Naive B cell (primary cell): ENCODE data around the gene UNK. TPM values are rescaled to one million over a fixed set of nuclear protein-coding genes. Genes with fewer than 3 reads are reported as not detected.
A peak's percentile ranks its signal among the peaks of the same experiment; 100 is the strongest.

Source experiments
- ATAC-seq, 2 donors: fragments of 150-1000 bp; cut with Tn5 transposase; 2 replicates each; pipeline ENCODE4 v1.10.0; 2021; ENCODE audit warnings: low read depth in 2 of 2, mild to moderate bottlenecking in 2 of 2, moderate library complexity in 2 of 2
- DNase-seq: peaks from one replicate; pipeline ENCODE4 v3.0.0; 2022
- H3K27ac Mint-ChIP-seq, 6 donors: one replicate each; pipeline ENCODE4 v1.8.0; 2020 to 2022; ENCODE audit warnings: mild to moderate bottlenecking in 6 of 6, mixed read lengths in 6 of 6, moderate library complexity in 5 of 6, inconsistent platforms in 2 of 6
- H3K27me3 Mint-ChIP-seq, 3 donors: one replicate each; pipeline ENCODE4 v1.8.0; 2021 to 2022; ENCODE audit warnings: mixed read lengths in 3 of 3, mild to moderate bottlenecking in 1 of 3
- H3K36me3 Mint-ChIP-seq, 2 donors: one replicate each; pipeline ENCODE4 v1.8.0; 2020 to 2022; ENCODE audit warnings: mixed read lengths in 2 of 2, inconsistent platforms in 1 of 2, mild to moderate bottlenecking in 1 of 2
- H3K4me1 Mint-ChIP-seq, 3 donors: one replicate each; pipeline ENCODE4 v1.8.0; 2020 to 2022; ENCODE audit warnings: mixed read lengths in 3 of 3, inconsistent platforms in 1 of 3, mild to moderate bottlenecking in 1 of 3, moderate library complexity in 1 of 3
- H3K4me3 Mint-ChIP-seq, 8 donors: one replicate each; pipeline ENCODE4 v1.8.0; 2020 to 2022; ENCODE audit warnings: mild to moderate bottlenecking in 8 of 8, mixed read lengths in 8 of 8, moderate library complexity in 8 of 8, inconsistent platforms in 2 of 8
- H3K9me3 Mint-ChIP-seq, 7 donors: one replicate each; pipeline ENCODE4 v1.8.0; 2020 to 2022; ENCODE audit warnings: mixed read lengths in 7 of 7, mild to moderate bottlenecking in 5 of 7, inconsistent platforms in 2 of 7, moderate library complexity in 1 of 7
- polyA plus RNA-seq, 6 donors: library from polyadenylated mRNA; unstranded; fragments of 300-500 nt; fragmentation: Illumina TruSeq; gene quantifications; one replicate each; pipeline ENCODE4 v1.2.3, GENCODE V29; 2021; ENCODE audit warnings: low read depth in 6 of 6

Gene UNK
- polyA plus RNA-seq, 6 donors from 2014 or later = 31.1 to 50.1 (median 37.7) TPM

DNA sequence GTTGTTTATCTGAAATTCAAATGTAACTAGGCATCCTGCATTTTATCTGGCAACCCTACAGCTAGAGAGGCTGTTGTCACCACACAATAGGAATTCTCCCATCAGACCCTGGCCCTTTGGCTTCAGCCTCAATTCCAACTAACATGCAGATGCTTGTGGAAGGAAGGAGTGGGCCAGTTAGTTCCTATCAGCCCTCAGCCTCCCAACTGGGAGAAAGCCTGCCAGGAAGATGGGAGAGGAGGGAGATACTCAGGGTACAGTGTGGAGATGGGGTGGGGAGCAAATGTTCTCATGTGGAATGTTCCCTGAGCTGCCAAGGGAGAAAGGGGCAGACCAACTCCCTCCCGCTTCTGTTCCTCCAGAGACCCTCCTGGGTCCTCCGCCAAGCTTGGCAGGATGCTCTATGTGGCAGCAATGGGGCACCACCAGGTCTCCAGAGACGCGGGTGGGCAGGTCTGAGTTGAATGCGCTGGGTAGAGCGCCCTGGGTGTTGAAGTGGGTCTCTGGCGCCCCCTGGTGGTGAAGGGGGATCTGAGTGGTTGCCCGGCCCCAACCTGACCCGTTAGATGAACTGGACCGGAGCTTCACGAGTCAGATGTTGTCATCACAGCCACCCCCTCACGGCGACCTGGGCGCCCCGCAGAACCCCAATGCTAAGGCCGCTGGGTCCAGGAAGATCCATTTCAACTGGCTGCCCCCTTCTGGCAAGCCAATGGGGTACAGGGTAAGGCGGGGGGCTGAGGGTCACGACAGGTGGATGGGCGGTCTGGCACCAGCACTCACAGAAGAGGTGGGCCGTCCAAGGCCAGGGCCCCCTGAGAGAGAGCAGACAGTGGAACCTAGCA lies 34.8 kb upstream of the UNK start:
- Mint-ChIP-seq H3K9me3 (no peaks in the 10 kb centered on the region), H3K27ac (peak overlapping the region in 5 of 6 donors; percentile 8 to 90 (median 52)), H3K36me3 (no peaks in the 10 kb centered on the region), H3K4me3 (peak overlapping the region in 3 of 8 donors; percentile 9 to 44 (median 25)), H3K4me1 (peaks cover 14 to 24% (median 19%) of the 10 kb centered on the region in 3 donors), H3K27me3 (peaks cover 0 to 4% (median 0%) of the 10 kb centered on the region in 3 donors)
- DNase-seq (peak; percentile 87), ATAC-seq (peak; percentile 78 to 80)

DNA sequence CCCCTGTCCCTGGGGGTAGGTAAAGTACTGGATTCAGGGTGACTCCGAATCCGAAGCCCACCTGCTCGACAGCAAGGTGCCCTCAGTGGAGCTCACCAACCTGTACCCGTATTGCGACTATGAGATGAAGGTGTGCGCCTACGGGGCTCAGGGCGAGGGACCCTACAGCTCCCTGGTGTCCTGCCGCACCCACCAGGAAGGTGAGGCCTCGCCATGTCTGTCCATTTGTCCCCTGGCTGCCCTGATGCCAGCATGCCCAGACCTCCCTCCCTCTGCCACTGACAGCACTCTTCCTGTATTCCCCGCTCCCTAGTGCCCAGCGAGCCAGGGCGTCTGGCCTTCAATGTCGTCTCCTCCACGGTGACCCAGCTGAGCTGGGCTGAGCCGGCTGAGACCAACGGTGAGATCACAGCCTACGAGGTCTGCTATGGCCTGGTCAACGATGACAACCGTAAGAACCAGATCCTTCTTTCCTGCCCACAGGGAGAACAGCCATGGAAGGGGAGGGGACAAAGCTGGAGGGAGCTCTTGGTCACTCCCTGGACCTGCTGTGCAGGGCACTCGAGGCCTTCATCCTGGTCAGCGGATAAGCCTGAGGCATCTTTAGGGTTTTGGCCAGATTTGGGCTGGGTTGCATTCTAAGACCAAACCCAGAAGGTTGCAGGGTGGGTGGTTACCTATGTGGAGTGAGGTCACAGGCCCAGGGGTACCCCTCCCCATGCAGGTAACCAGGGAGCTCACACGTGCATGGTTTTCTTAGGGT lies 33.8 kb upstream of the UNK start:
- Mint-ChIP-seq H3K27ac (no peak overlapping the region), H3K9me3 (no peaks in the 10 kb centered on the region), H3K27me3 (peaks cover 0 to 4% (median 0%) of the 10 kb centered on the region in 3 donors), H3K36me3 (no peaks in the 10 kb centered on the region), H3K4me3 (peak overlapping the region in 3 of 8 donors; percentile 13 to 42 (median 26)), H3K4me1 (peaks cover 17 to 28% (median 23%) of the 10 kb centered on the region in 3 donors)
- no peak for DNase-seq
- ATAC-seq = no peak

DNA sequence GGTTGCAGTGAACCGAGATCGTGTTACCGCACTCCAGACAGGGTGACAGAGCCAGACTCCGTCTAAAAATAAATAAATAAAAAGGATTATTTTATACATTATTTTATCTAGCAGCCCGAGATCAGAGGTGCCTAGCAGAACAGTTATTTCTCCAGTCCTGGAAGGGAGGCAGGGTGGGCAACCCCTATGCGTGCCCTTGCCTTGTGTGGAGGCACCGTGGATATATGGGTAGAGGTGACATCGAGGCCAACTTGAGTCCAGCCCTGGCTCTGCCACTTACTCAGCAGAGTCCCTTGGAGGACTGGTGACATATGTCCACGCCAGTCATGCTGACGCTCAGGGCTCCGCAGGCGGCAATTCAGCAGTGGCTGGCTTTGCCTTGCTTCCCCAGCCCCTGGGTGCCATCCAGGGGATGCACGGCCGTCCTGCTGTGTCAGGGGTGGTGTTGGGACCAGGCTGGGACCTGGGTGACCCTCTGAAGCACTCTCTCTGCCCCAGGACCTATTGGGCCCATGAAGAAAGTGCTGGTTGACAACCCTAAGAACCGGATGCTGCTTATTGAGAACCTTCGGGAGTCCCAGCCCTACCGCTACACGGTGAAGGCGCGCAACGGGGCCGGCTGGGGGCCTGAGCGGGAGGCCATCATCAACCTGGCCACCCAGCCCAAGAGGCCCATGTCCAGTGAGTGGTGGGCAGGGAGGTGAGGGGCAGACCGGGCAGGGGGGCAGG lies 32.8 kb upstream of the UNK start:
- Mint-ChIP-seq H3K4me1 (peaks cover 17 to 28% (median 23%) of the 10 kb centered on the region in 3 donors), H3K27ac (no peak overlapping the region), H3K36me3 (no peaks in the 10 kb centered on the region), H3K27me3 (peaks cover 0 to 4% (median 0%) of the 10 kb centered on the region in 3 donors), H3K4me3 (peak overlapping the region in 3 of 8 donors; percentile 47 to 61 (median 56)), H3K9me3 (no peaks in the 10 kb centered on the region)
- ATAC-seq (no peak), DNase-seq (no peak)

DNA sequence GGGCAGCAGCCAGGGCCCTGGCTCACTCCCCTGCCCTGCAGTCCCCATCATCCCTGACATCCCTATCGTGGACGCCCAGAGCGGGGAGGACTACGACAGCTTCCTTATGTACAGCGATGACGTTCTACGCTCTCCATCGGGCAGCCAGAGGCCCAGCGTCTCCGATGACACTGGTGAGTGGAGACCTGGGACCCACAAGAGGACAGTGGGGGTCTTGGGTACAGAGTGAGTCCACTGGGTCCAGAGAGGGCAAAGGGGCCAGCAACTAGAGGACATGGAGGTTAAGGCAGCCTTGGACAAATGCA lies 32.2 kb upstream of the UNK start:
- Mint-ChIP-seq H3K36me3 (no peaks in the 10 kb centered on the region), H3K9me3 (no peaks in the 10 kb centered on the region), H3K4me3 (peak overlapping the region in 4 of 8 donors; percentile 24 to 61 (median 47)), H3K4me1 (peaks cover 17 to 28% (median 23%) of the 10 kb centered on the region in 3 donors), H3K27ac (peak overlapping the region in 1 of 6 donors; percentile 90), H3K27me3 (peaks cover 0 to 4% (median 0%) of the 10 kb centered on the region in 3 donors)
- ATAC-seq (no peak), DNase-seq (no peak)

- Mint-ChIP-seq H3K4me1 (peaks cover 12 to 23% (median 18%) of the 10 kb centered on the region in 3 donors), H3K27ac (no peak overlapping the region), H3K9me3 (no peaks in the 10 kb centered on the region), H3K36me3 (no peaks in the 10 kb centered on the region), H3K4me3 (peak overlapping the region; percentile 51 to 84 (median 68)), H3K27me3 (no peaks in the 10 kb centered on the region)
- DNase-seq (no peak), ATAC-seq (no peak)
Measured at GRCh38 chr17:75752802-75753513, 31.6 kb upstream of the UNK start.

DNA sequence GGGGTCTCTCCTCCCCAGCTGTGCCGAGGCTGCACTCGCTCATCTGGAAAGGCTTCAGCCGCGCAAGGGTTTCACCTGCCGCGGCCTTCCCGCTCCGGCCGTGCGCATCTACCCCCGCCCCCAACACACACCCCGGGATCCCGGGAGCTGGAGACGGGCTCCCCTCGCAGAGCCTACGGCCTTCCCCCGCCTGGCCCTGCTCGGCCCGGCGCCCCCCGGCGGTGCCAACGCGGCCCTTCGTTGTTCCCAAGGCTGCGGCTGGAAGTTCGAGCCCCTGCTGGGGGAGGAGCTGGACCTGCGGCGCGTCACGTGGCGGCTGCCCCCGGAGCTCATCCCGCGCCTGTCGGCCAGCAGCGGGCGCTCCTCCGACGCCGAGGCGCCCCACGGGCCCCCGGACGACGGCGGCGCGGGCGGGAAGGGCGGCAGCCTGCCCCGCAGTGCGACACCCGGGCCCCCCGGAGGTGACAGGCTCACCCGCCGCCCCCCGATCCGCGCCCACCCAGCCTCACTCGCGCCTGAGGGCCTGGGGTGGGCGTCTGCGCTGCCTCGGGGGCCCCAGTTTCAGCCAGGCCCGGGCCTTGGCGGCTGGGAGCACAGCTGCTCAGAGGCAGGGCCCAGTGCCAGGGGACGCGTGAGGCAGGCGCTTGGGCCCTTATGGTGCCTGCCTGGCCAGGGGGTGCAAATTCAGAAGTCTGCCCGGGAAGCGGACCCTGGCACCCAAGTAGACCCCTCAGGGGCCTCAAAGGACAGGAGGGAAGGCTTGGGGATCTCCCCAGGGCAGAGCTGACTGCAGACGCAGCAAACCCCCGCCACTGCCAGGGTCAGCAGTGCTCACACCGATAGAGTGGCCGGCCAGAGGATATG lies 30.9 kb upstream of the UNK start:
- Mint-ChIP-seq H3K4me3 (peak overlapping the region; percentile 51 to 84 (median 68)), H3K27ac (no peak overlapping the region)
- ATAC-seq = peak; percentile 80 to 82

GRCh38 chr17:75754378-75755204 lies 30.0 kb upstream of the UNK start:
- ATAC-seq (no peak), DNase-seq (no peak)
- Mint-ChIP-seq H3K36me3 (no peaks in the 10 kb centered on the region), H3K9me3 (no peaks in the 10 kb centered on the region), H3K4me3 (peak overlapping the region in 7 of 8 donors; percentile 73 to 86 (median 76)), H3K4me1 (peaks cover 11 to 19% (median 14%) of the 10 kb centered on the region in 3 donors), H3K27ac (peak overlapping the region in 3 of 6 donors; percentile 65 to 74 (median 73)), H3K27me3 (no peaks in the 10 kb centered on the region)

More for the DNA sequence above, 30.9 kb upstream of the UNK start:
- DNase-seq = peak; percentile 77
- Mint-ChIP-seq H3K4me1 (peaks cover 12 to 21% (median 16%) of the 10 kb centered on the region in 3 donors), H3K36me3 (no peaks in the 10 kb centered on the region), H3K9me3 (no peaks in the 10 kb centered on the region), H3K27me3 (no peaks in the 10 kb centered on the region)

DNA sequence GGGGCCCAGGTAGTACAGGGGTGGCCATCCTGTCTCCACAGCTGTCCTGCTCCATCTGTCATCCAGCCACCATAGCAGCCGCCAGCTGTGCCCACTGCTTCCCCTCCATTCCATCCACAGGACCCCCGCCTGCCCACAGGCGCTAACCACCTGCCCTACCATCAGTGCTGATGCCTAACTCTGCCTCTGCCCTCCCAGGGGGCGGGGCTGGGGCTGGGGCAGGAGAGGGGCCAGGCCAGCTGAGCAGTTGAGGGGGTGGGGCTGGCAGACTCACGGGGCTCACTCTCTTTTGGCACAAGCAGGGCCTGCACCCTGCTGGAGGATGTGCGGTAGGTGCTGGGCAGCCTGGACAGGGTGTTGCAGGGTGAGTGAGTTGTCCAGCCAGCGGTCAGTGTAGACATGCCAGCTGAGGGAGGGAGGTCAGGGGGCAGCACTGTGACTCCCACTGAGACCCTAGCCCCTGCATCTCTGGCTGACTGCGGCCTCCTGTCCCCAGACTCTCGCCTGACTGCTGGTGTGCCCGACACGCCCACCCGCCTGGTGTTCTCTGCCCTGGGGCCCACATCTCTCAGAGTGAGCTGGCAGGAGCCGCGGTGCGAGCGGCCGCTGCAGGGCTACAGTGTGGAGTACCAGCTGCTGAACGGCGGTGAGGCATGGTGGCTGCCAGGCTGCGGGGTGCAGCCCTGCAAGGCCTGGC lies 29.3 kb upstream of the UNK start:
- H3K36me3 Mint-ChIP-seq = no peaks in the 10 kb centered on the region
- no peaks in the 10 kb centered on the region for H3K27me3 Mint-ChIP-seq
- H3K27ac Mint-ChIP-seq = peak overlapping the region in 1 of 6 donors; percentile 65
- no peaks in the 10 kb centered on the region for H3K9me3 Mint-ChIP-seq
- ATAC-seq (no peak), DNase-seq (no peak)
- peak overlapping the region in 4 of 8 donors; percentile 74 to 86 (median 75) for H3K4me3 Mint-ChIP-seq
- peaks cover 6 to 13% (median 8%) of the 10 kb centered on the region in 3 donors for H3K4me1 Mint-ChIP-seq

DNA sequence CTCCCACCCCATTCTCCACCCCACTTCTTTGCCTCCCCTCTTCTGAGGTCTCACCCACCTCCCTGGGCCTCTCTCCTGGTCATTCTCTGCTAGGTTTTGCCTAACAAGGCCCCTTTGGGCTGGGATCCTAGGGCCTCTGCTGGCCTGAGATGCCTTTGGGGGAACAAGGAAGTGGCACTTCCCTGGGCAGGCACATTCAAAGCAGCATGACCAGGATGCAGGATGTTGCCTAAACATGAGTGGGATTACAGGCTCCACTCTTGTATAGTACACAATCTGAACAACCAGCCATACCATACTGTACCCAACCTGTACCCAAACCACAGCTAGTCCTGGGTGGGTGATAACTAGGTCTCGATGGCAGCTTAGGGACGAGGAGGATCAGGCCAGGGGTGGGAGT lies 28.6 kb upstream of the UNK start:
- Mint-ChIP-seq H3K27ac (no peak overlapping the region), H3K27me3 (no peaks in the 10 kb centered on the region), H3K4me1 (peaks cover 6 to 13% (median 8%) of the 10 kb centered on the region in 3 donors), H3K36me3 (no peaks in the 10 kb centered on the region), H3K9me3 (no peaks in the 10 kb centered on the region), H3K4me3 (peak overlapping the region in 3 of 8 donors; percentile 26 to 76 (median 43))
- ATAC-seq = no peak
- no peak for DNase-seq

DNA sequence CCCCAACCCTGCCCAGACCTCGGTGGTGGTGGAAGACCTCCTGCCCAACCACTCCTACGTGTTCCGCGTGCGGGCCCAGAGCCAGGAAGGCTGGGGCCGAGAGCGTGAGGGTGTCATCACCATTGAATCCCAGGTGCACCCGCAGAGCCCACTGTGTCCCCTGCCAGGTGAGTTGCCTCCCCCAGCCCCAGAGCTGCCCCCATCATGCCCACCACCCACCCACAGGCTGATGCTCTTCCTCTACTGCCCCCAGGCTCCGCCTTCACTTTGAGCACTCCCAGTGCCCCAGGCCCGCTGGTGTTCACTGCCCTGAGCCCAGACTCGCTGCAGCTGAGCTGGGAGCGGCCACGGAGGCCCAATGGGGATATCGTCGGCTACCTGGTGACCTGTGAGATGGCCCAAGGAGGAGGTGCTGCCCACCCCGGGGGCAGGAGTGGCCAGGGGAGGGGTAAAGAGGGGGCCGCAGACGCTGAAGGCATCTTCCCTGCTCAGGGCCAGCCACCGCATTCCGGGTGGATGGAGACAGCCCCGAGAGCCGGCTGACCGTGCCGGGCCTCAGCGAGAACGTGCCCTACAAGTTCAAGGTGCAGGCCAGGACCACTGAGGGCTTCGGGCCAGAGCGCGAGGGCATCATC lies 28.0 kb upstream of the UNK start:
- ATAC-seq = no peak
- Mint-ChIP-seq H3K27me3 (no peaks in the 10 kb centered on the region), H3K4me3 (peak overlapping the region in 1 of 8 donors; percentile 15), H3K9me3 (no peaks in the 10 kb centered on the region), H3K36me3 (no peaks in the 10 kb centered on the region), H3K27ac (no peak overlapping the region), H3K4me1 (peaks cover 6 to 13% (median 8%) of the 10 kb centered on the region in 3 donors)
- no peak for DNase-seq
